Activated T-helper 1 cell treated with Interleukin-2 at 50 U/mL for 16 hours (primary cell): Measurements from ENCODE around the gene ANKRD11.
"Not testable (repeated sequence)": the region's sequence is repeated elsewhere in the genome, so short reads cannot be mapped to it uniquely, and the experiment has no call there.

Experiments used
- DNase-seq: peaks from one replicate; pipeline ENCODE4 v3.0.0-alpha.2; 2020; ENCODE audit warnings: low read depth

Gene ANKRD11

GRCh38 chr16:89264800-89265550 lies 225.4 kb downstream of the ANKRD11 start:
- no peak for DNase-seq

- DNase-seq = no peak
These were observed 228.4 kb downstream of the ANKRD11 start for GRCh38 chr16:89261691-89262563.

GRCh38 chr16:89259901-89260300 lies 230.5 kb downstream of the ANKRD11 start:
- not testable (repeated sequence) for DNase-seq

- DNase-seq = no peak
These were observed 232.4 kb downstream of the ANKRD11 start for GRCh38 chr16:89257757-89258465.

- DNase-seq = no peak
These were observed 233.1 kb downstream of the ANKRD11 start for GRCh38 chr16:89257281-89257731.

- DNase-seq = peak; percentile 63
These were observed 233.6 kb downstream of the ANKRD11 start for GRCh38 chr16:89256651-89257254.

GRCh38 chr16:89253548-89254287 lies 236.6 kb downstream of the ANKRD11 start:
- no peak for DNase-seq

- no peak for DNase-seq
These were observed 242.0 kb downstream of the ANKRD11 start for GRCh38 chr16:89248196-89248982.

- not testable (repeated sequence) for DNase-seq
These were observed 242.7 kb downstream of the ANKRD11 start for GRCh38 chr16:89247734-89248075.

GRCh38 chr16:89246903-89247733 lies 243.2 kb downstream of the ANKRD11 start:
- peak; percentile 92 for DNase-seq

- DNase-seq = no peak
These were observed 243.9 kb downstream of the ANKRD11 start for GRCh38 chr16:89246383-89246902.

GRCh38 chr16:89244754-89245153 lies 245.6 kb downstream of the ANKRD11 start:
- DNase-seq = no peak

GRCh38 chr16:89244264-89244663 lies 246.1 kb downstream of the ANKRD11 start:
- not testable (repeated sequence) for DNase-seq

GRCh38 chr16:89243664-89244063 lies 246.7 kb downstream of the ANKRD11 start:
- DNase-seq = no peak

- DNase-seq = no peak
These were observed 247.6 kb downstream of the ANKRD11 start for GRCh38 chr16:89242795-89243200.

GRCh38 chr16:89241187-89242007 lies 249.0 kb downstream of the ANKRD11 start:
- peak; percentile 65 for DNase-seq

- DNase-seq = no peak
These were observed 252.6 kb downstream of the ANKRD11 start for GRCh38 chr16:89237733-89238132.
